OCI-LY7 (cell line): ENCODE results near the gene RBKS. TPM values are rescaled to one million over a fixed set of nuclear protein-coding genes. Genes with fewer than 3 reads are reported as not detected.

Experiments used
- BruUV-seq: library from RNA; stranded (reverse); fragments of 400-500 nt; replicated peaks from 2 replicates; lab custom pipeline; 2021; lab: Mats Ljungman, UMichigan
- CTCF ChIA-PET: fragments of 300-600 bp; sonication (Branson Sonifier 250); formaldehyde crosslinking; loops from one replicate; lab custom pipeline; 2022; ENCODE audit warnings: antibody characterized with exemption; ENCODE audit not compliant: unreplicated experiment; lab: Charles Lee
- POLR2A ChIA-PET: fragments of 300-600 bp; sonication (Branson Sonifier 250); formaldehyde crosslinking; loops from one replicate; lab custom pipeline; 2022; ENCODE audit warnings: antibody characterized with exemption; lab: Charles Lee
- DNase-seq: peaks from one replicate; pipeline ENCODE4 v3.0.0-alpha.2; 2015; ENCODE audit warnings: low spot score
- H2AFZ ChIP-seq: fragments of 200-600 bp; sonication (generic), shearing (Covaris generic); 2 replicates; pipeline ENCODE4 v1.6.1; 2014; ENCODE audit warnings: mild to moderate bottlenecking, antibody characterized with exemption, low read length, moderate library complexity
- H3K27ac ChIP-seq: fragments of 200-600 bp; sonication (generic); 2 replicates; pipeline ENCODE4 v1.5.1; 2014; ENCODE audit warnings: mixed run types, low read depth, mild to moderate bottlenecking, moderate library complexity, low read length, inconsistent platforms; ENCODE audit not compliant: poor library complexity, severe bottlenecking
- H3K36me3 ChIP-seq: fragments of 200-600 bp; sonication (generic); 2 replicates; pipeline ENCODE4 v1.6.1; 2014; ENCODE audit warnings: mild to moderate bottlenecking, antibody characterized with exemption, low read length, moderate library complexity, mixed read lengths; ENCODE audit not compliant: insufficient read depth
- H3K4me1 ChIP-seq: fragments of 200-600 bp; sonication (generic); 2 replicates; pipeline ENCODE4 v1.5.1; 2014; ENCODE audit warnings: mild to moderate bottlenecking, low read length; ENCODE audit not compliant: insufficient read depth, poor library complexity, severe bottlenecking
- H3K4me2 ChIP-seq: fragments of 200-600 bp; sonication (generic); 2 replicates; pipeline ENCODE4 v1.6.1; 2014; ENCODE audit warnings: mild to moderate bottlenecking, low read length
- H3K4me3 ChIP-seq: fragments of 200-600 bp; sonication (generic); 2 replicates; pipeline ENCODE4 v1.5.1; 2014; ENCODE audit warnings: mild to moderate bottlenecking, low read depth, low read length; ENCODE audit not compliant: poor library complexity, severe bottlenecking
- H3K79me2 ChIP-seq: fragments of 200-600 bp; sonication (generic); 2 replicates; pipeline ENCODE4 v1.6.1; 2016; ENCODE audit warnings: low read depth, mild to moderate bottlenecking, low read length, moderate library complexity, mixed read lengths; ENCODE audit not compliant: insufficient read depth
- H3K9me2 ChIP-seq: fragments of 200-600 bp; sonication (generic); 2 replicates; pipeline ENCODE4 v1.6.1; 2016; ENCODE audit warnings: mild to moderate bottlenecking, low read length, mixed read lengths; ENCODE audit not compliant: insufficient read depth
- H3K9me3 ChIP-seq: fragments of 200-600 bp; sonication (generic); 2 replicates; pipeline ENCODE4 v1.6.1; 2014; ENCODE audit warnings: mild to moderate bottlenecking, mixed run types, low read length, mixed read lengths
- H4K20me1 ChIP-seq: fragments of 200-600 bp; sonication (generic); 2 replicates; pipeline ENCODE4 v1.6.1; 2014; ENCODE audit warnings: mild to moderate bottlenecking, antibody characterized with exemption, low read length, moderate library complexity, mixed read lengths; ENCODE audit not compliant: insufficient read depth
- CTCF ChIP-seq: fragments of 200-600 bp; sonication (generic); conservative IDR thresholded peaks from 2 replicates; pipeline ENCODE4 v1.5.1; 2014; ENCODE audit warnings: mild to moderate bottlenecking, antibody characterized with exemption, low read length, moderate library complexity, mixed read lengths
- EZH2phosphoT487 ChIP-seq: fragments of 200-600 bp; sonication (generic); IDR thresholded peaks from 2 replicates; pipeline ENCODE4 v1.6.1; 2018; ENCODE audit warnings: low read depth, borderline replicate concordance, mild to moderate bottlenecking, mixed run types, antibody characterized with exemption, low read length, moderate library complexity, mixed read lengths
- intact Hi-C: fragments of 100-400 bp; cut with micrococcal nuclease; formaldehyde crosslinking; loops from one replicate; pipeline ENCODE4 v1.10.0; 2022; ENCODE audit not compliant: unreplicated experiment
- total RNA-seq, 2 experiments: library from RNA; depleted of rRNA in 1 of 2; stranded (reverse); fragments of >200 nt in 1 of 2; shearing (Covaris generic) in 1 of 2; gene quantifications; 2 replicates each; pipeline ENCODE4 v1.2.3, GENCODE V29; 2014 to 2022

The RBKS gene
- total RNA-seq, 2 experiments from 2014 or later = 1.1 TPM

GRCh38 chr2:27833931-27834330 lies 56.3 kb downstream of the RBKS start:
- Histone ChIP-seq H3K79me2 (no peaks in the 10 kb centered on the region), H3K9me3 (no peaks in the 10 kb centered on the region), H3K27ac (no peak overlapping the region), H3K4me2 (no peak overlapping the region), H3K4me1 (no peaks in the 10 kb centered on the region), H3K9me2 (no peaks in the 10 kb centered on the region), H4K20me1 (no peaks in the 10 kb centered on the region), H3K4me3 (no peak overlapping the region), H3K36me3 (no peaks in the 10 kb centered on the region), H2AFZ (no peak overlapping the region)
- TF ChIP-seq EZH2phosphoT487 (no peak), CTCF (no peak)
- BruUV-seq = no TSS peak
- POLR2A ChIA-PET = interaction anchor here (0.5 to 0.6 kb wide), 2 partner anchors 28 to 701 kb away, joined by 3 to 4 read pairs; no protein-coding TSS in a partner anchor
- CTCF ChIA-PET = no interaction called here
- intact Hi-C loops = no loop called here
- DNase-seq = no peak

GRCh38 chr2:27832396-27832795 lies 57.8 kb downstream of the RBKS start:
- POLR2A ChIA-PET = no interaction called here
- Histone ChIP-seq H3K4me2 (no peak overlapping the region), H3K9me2 (no peaks in the 10 kb centered on the region), H3K4me1 (no peaks in the 10 kb centered on the region), H3K9me3 (no peaks in the 10 kb centered on the region), H2AFZ (no peak overlapping the region), H3K4me3 (no peak overlapping the region), H3K27ac (no peak overlapping the region), H3K79me2 (no peaks in the 10 kb centered on the region), H3K36me3 (no peaks in the 10 kb centered on the region), H4K20me1 (no peaks in the 10 kb centered on the region)
- CTCF ChIA-PET = no interaction called here
- intact Hi-C loops = no loop called here
- TF ChIP-seq CTCF (no peak), EZH2phosphoT487 (no peak)
- DNase-seq = no peak
- BruUV-seq = no TSS peak

- BruUV-seq = no TSS peak
- H3K4me2 ChIP-seq = no peak overlapping the region
- H4K20me1 ChIP-seq = no peaks in the 10 kb centered on the region
- POLR2A ChIA-PET = interaction anchor here (1.1 kb wide), 1 partner anchor 37 kb away, joined by 3 read pairs; no protein-coding TSS in a partner anchor
- H3K9me2 ChIP-seq = no peaks in the 10 kb centered on the region
- no peak overlapping the region for H2AFZ ChIP-seq
- H3K4me1 ChIP-seq = no peaks in the 10 kb centered on the region
- intact Hi-C loops = no loop called here
- no peaks in the 10 kb centered on the region for H3K9me3 ChIP-seq
- CTCF ChIA-PET = no interaction called here
- TF ChIP-seq EZH2phosphoT487 (no peak), CTCF (no peak)
- no peak overlapping the region for H3K27ac ChIP-seq
- no peaks in the 10 kb centered on the region for H3K36me3 ChIP-seq
- no peak for DNase-seq
- H3K79me2 ChIP-seq = no peaks in the 10 kb centered on the region
- no peak overlapping the region for H3K4me3 ChIP-seq
Observed at GRCh38 chr2:27831279-27832050, 58.7 kb downstream of the RBKS start.
